Suprapubic skin (tissue), 4 donors: ENCODE measurements around the gene SPDYE16. TPM values are rescaled to one million over a fixed set of nuclear protein-coding genes. Genes with fewer than 3 reads are reported as not detected.
A peak's percentile ranks its signal among the peaks of the same experiment; 100 is the strongest.
"Not testable (repeated sequence)": the region's sequence is repeated elsewhere in the genome, so short reads cannot be mapped to it uniquely, and the experiment has no call there.

Experiments
- DNase-seq, 2 donors: peaks; one replicate each; pipeline ENCODE4 v3.0.0-alpha.2; 2019; ENCODE audit warnings: low spot score in 2 of 2
- H3K27ac ChIP-seq: fragments of 200-600 bp; sonication (generic); one replicate; pipeline ENCODE4 v1.5.1; 2019
- H3K27me3 ChIP-seq: fragments of 200-600 bp; sonication (generic); one replicate; pipeline ENCODE4 v1.5.1; 2019
- H3K36me3 ChIP-seq: fragments of 200-600 bp; sonication (generic); one replicate; pipeline ENCODE4 v1.5.1; 2019
- H3K4me1 ChIP-seq: fragments of 200-600 bp; sonication (generic); one replicate; pipeline ENCODE4 v1.5.1; 2019
- H3K4me3 ChIP-seq: fragments of 200-600 bp; sonication (generic); one replicate; pipeline ENCODE4 v1.5.1; 2019; ENCODE audit warnings: mild to moderate bottlenecking
- H3K9me3 ChIP-seq: fragments of 200-600 bp; sonication (generic); one replicate; pipeline ENCODE4 v1.5.1; 2019
- CTCF ChIP-seq, 2 donors: fragments of 200-600 bp in 1 of 2; fragments of 450-650 bp in 1 of 2; sonication (generic) in 1 of 2; IDR thresholded peaks; one replicate each; pipeline ENCODE4 v1.5.1; 2016 to 2019; ENCODE audit warnings: antibody characterized with exemption in 2 of 2, mild to moderate bottlenecking in 1 of 2, moderate library complexity in 1 of 2
- EP300 ChIP-seq: sonication (generic); formaldehyde crosslinking; IDR thresholded peaks from one replicate; pipeline ENCODE4 v1.6.1; 2017; ENCODE audit warnings: antibody characterized with exemption
- POLR2A ChIP-seq, 2 donors: fragments of 450-650 bp; IDR thresholded peaks; one replicate each; pipeline ENCODE4 v1.6.1; 2017; ENCODE audit warnings: antibody characterized with exemption in 2 of 2, mild to moderate bottlenecking in 2 of 2, moderate library complexity in 2 of 2
- POLR2AphosphoS5 ChIP-seq, 3 donors: sonication (generic); formaldehyde crosslinking; IDR thresholded peaks; one replicate each; pipeline ENCODE4 v1.6.1; 2017; ENCODE audit warnings: antibody characterized with exemption in 3 of 3
- WGBS: methylation state at CpG from one replicate; pipeline ENCODE4 v1.1.5; 2018; 5-methylcytosine and 5-hydroxymethylcytosine counted together
- total RNA-seq, 4 donors: library from RNA; depleted of rRNA; stranded (reverse); fragments of >200 nt; gene quantifications; one replicate each; pipeline ENCODE4 v1.1.0, GENCODE V29; 2016

Gene SPDYE16
- total RNA-seq, 4 donors from 2014 or later = 3.6 TPM; not detected in 3

GRCh38 chr7:76515999-76516443, 27.1 kb downstream of the SPDYE16 start:
- no CpG with 5 or more reads among the region's 32 CpGs for WGBS
- Histone ChIP-seq H3K36me3 (no peaks in the 10 kb centered on the region), H3K4me3 (no peak overlapping the region), H3K4me1 (peaks cover 12% of the 10 kb centered on the region), H3K27me3 (no peaks in the 10 kb centered on the region), H3K27ac (no peak overlapping the region), H3K9me3 (no peaks in the 10 kb centered on the region)
- DNase-seq = peak in 1 of 2 donors; percentile 55
- TF ChIP-seq POLR2A (IDR thresholded peaks at IDR 0.05) = no peak
- peak in 1 of 2 donors; percentile 89 for TF ChIP-seq CTCF (IDR thresholded peaks at IDR 0.05)
- TF ChIP-seq EP300 = no peak
- TF ChIP-seq POLR2AphosphoS5 (IDR thresholded peaks at IDR 0.05) = no peak

- Histone ChIP-seq H3K9me3 (no peaks in the 10 kb centered on the region), H3K27me3 (no peaks in the 10 kb centered on the region), H3K27ac (no peak overlapping the region), H3K4me1 (peaks cover 17% of the 10 kb centered on the region), H3K36me3 (no peaks in the 10 kb centered on the region), H3K4me3 (no peak overlapping the region)
- DNase-seq = peak; percentile 68 to 73
- TF ChIP-seq EP300 (no peak), CTCF (IDR thresholded peaks at IDR 0.05) (no peak), POLR2AphosphoS5 (IDR thresholded peaks at IDR 0.05) (no peak), POLR2A (IDR thresholded peaks at IDR 0.05) (no peak)
- WGBS = 70% methylated on average over 2 of the region's 16 CpGs
Observed at GRCh38 chr7:76514926-76515771, 27.9 kb downstream of the SPDYE16 start.

GRCh38 chr7:76513817-76514799, 29.0 kb downstream of the SPDYE16 start:
- H3K4me1 ChIP-seq = peaks cover 21% of the 10 kb centered on the region
- H3K4me3 ChIP-seq = no peak overlapping the region
- H3K27ac ChIP-seq = no peak overlapping the region
- no peaks in the 10 kb centered on the region for H3K27me3 ChIP-seq
- H3K9me3 ChIP-seq = no peaks in the 10 kb centered on the region
- DNase-seq = peak in 1 of 2 donors; percentile 69
- H3K36me3 ChIP-seq = no peaks in the 10 kb centered on the region
- no peak for TF ChIP-seq POLR2AphosphoS5 (IDR thresholded peaks at IDR 0.05)
- TF ChIP-seq CTCF (IDR thresholded peaks at IDR 0.05) = no peak
- no peak for TF ChIP-seq POLR2A (IDR thresholded peaks at IDR 0.05)
- TF ChIP-seq EP300 = no peak
- WGBS = 95% methylated on average over 24 of the region's 29 CpGs

- no peaks in the 10 kb centered on the region for H3K27me3 ChIP-seq
- H3K36me3 ChIP-seq = no peaks in the 10 kb centered on the region
- no peak overlapping the region for H3K4me3 ChIP-seq
- DNase-seq = peak in 1 of 2 donors; percentile 67
- peaks cover 21% of the 10 kb centered on the region for H3K4me1 ChIP-seq
- H3K9me3 ChIP-seq = no peaks in the 10 kb centered on the region
- TF ChIP-seq POLR2AphosphoS5 (IDR thresholded peaks at IDR 0.05) (no peak), POLR2A (IDR thresholded peaks at IDR 0.05) (no peak), CTCF (IDR thresholded peaks at IDR 0.05) (peak in 1 of 2 donors; percentile 16), EP300 (no peak)
- no peak overlapping the region for H3K27ac ChIP-seq
- 55% methylated on average over 15 of the region's 21 CpGs for WGBS
Observed at GRCh38 chr7:76512941-76513816, 29.9 kb downstream of the SPDYE16 start.

GRCh38 chr7:76511911-76512885, 30.9 kb downstream of the SPDYE16 start:
- not testable (repeated sequence) for H3K4me3 ChIP-seq, H3K27me3 ChIP-seq, H3K9me3 ChIP-seq, DNase-seq, H3K27ac ChIP-seq, H3K36me3 ChIP-seq
- H3K4me1 ChIP-seq = peaks cover 21% of the 10 kb centered on the region
- WGBS = no CpG with 5 or more reads among the region's 31 CpGs

GRCh38 chr7:76511200-76511910, 31.7 kb downstream of the SPDYE16 start:
- WGBS = 50% methylated on average over 2 of the region's 24 CpGs
- not testable (repeated sequence) for H3K4me3 ChIP-seq, H3K27me3 ChIP-seq, DNase-seq, H3K9me3 ChIP-seq, H3K36me3 ChIP-seq, H3K27ac ChIP-seq
- peaks cover 20% of the 10 kb centered on the region for H3K4me1 ChIP-seq
